Measurements from ENCODE around the gene EIF5A. TPM values are rescaled to one million over a fixed set of nuclear protein-coding genes. Genes with fewer than 3 reads are reported as not detected.

EIF5A gene
- total and polyA plus RNA-seq, 2 experiments from 2014 or later = 319 to 988 TPM

GRCh38 chr17:7282752-7283321, 24.6 kb upstream of the EIF5A start:
- peak overlapping the region; percentile 99 for H3K27ac ChIP-seq
- peaks cover 26% of the 10 kb centered on the region for H3K36me3 ChIP-seq
- H3K27me3 ChIP-seq = no peaks in the 10 kb centered on the region
- TF ChIP-seq CTCF (IDR thresholded peaks at IDR 0.05; ENCODE audit: low read depth, low read length) = no peak
- H3K4me3 ChIP-seq = peak overlapping the region; percentile 76
- H3K9me3 ChIP-seq (ENCODE audit: low read depth) = no peaks in the 10 kb centered on the region
- DNase-seq (ENCODE audit: low read depth in 1 of 2, low spot score in 1 of 2) = no peak
- H3K4me1 ChIP-seq (ENCODE audit: low read depth) = no peaks in the 10 kb centered on the region

GRCh38 chr17:7283471-7284216, 23.8 kb upstream of the EIF5A start:
- no peak for TF ChIP-seq CTCF (IDR thresholded peaks at IDR 0.05; ENCODE audit: low read depth, low read length)
- Histone ChIP-seq H3K4me3 (no peak overlapping the region), H3K36me3 (peaks cover 27% of the 10 kb centered on the region), H3K27ac (no peak overlapping the region), H3K27me3 (no peaks in the 10 kb centered on the region), H3K9me3 (ENCODE audit: low read depth) (no peaks in the 10 kb centered on the region), H3K4me1 (ENCODE audit: low read depth) (no peaks in the 10 kb centered on the region)
- no peak for DNase-seq (ENCODE audit: low read depth in 1 of 2, low spot score in 1 of 2)

- no peak overlapping the region for H3K27ac ChIP-seq
- no peak for DNase-seq (ENCODE audit: low read depth in 1 of 2, low spot score in 1 of 2)
- peaks cover 27% of the 10 kb centered on the region for H3K36me3 ChIP-seq
- H3K9me3 ChIP-seq (ENCODE audit: low read depth) = no peaks in the 10 kb centered on the region
- no peak overlapping the region for H3K4me3 ChIP-seq
- no peaks in the 10 kb centered on the region for H3K27me3 ChIP-seq
- no peak for TF ChIP-seq CTCF (IDR thresholded peaks at IDR 0.05; ENCODE audit: low read depth, low read length)
- no peaks in the 10 kb centered on the region for H3K4me1 ChIP-seq (ENCODE audit: low read depth)
These were observed 22.5 kb upstream of the EIF5A start for GRCh38 chr17:7284911-7285310.

- Histone ChIP-seq H3K4me1 (ENCODE audit: low read depth) (peaks cover 2% of the 10 kb centered on the region), H3K9me3 (ENCODE audit: low read depth) (no peaks in the 10 kb centered on the region), H3K36me3 (peaks cover 27% of the 10 kb centered on the region), H3K27me3 (no peaks in the 10 kb centered on the region), H3K4me3 (no peak overlapping the region), H3K27ac (no peak overlapping the region)
- no peak for TF ChIP-seq CTCF (IDR thresholded peaks at IDR 0.05; ENCODE audit: low read depth, low read length)
- no peak for DNase-seq (ENCODE audit: low read depth in 1 of 2, low spot score in 1 of 2)
These were observed 21.7 kb upstream of the EIF5A start for GRCh38 chr17:7285679-7286078.

- Histone ChIP-seq H3K9me3 (ENCODE audit: low read depth) (no peaks in the 10 kb centered on the region), H3K36me3 (peaks cover 24% of the 10 kb centered on the region), H3K27me3 (no peaks in the 10 kb centered on the region), H3K27ac (peak overlapping the region; percentile 34), H3K4me1 (ENCODE audit: low read depth) (peaks cover 35% of the 10 kb centered on the region), H3K4me3 (no peak overlapping the region)
- no peak for DNase-seq (ENCODE audit: low read depth in 1 of 2, low spot score in 1 of 2)
- TF ChIP-seq CTCF (IDR thresholded peaks at IDR 0.05; ENCODE audit: low read depth, low read length) = no peak
These were observed 18.0 kb upstream of the EIF5A start for GRCh38 chr17:7289256-7290032.

Data from cardiac muscle cell (in vitro differentiated cells and primary cell).